H9 (cell line): ENCODE measurements around the gene FBLN2. TPM values are rescaled to one million over a fixed set of nuclear protein-coding genes. Genes with fewer than 3 reads are reported as not detected.

Experiments
- DNase-seq: peaks from one replicate; pipeline ENCODE4 v3.0.0-alpha.2; 2017
- H2AFZ ChIP-seq: one replicate; pipeline ENCODE4 v1.6.1; 2013; ENCODE audit warnings: mild to moderate bottlenecking, low read length, control low read depth, moderate library complexity
- H2AK5ac ChIP-seq: 2 replicates; pipeline ENCODE4 v1.6.1; 2013; ENCODE audit warnings: low read length, control low read depth, mixed read lengths; ENCODE audit not compliant: insufficient read length
- H2BK120ac ChIP-seq: one replicate; pipeline ENCODE4 v1.6.1; 2013; ENCODE audit warnings: low read depth, mild to moderate bottlenecking, low read length, control low read depth, inconsistent platforms; ENCODE audit not compliant: poor library complexity, severe bottlenecking
- H2BK12ac ChIP-seq: 2 replicates; pipeline ENCODE4 v1.6.1; 2013; ENCODE audit warnings: low read length, control low read depth, mixed read lengths, low read depth; ENCODE audit not compliant: insufficient read length
- H2BK15ac ChIP-seq: 2 replicates; pipeline ENCODE4 v1.6.1; 2013; ENCODE audit warnings: low read depth, low read length, control low read depth
- H2BK20ac ChIP-seq: one replicate; pipeline ENCODE4 v1.6.1; 2013; ENCODE audit warnings: low read depth, mild to moderate bottlenecking, low read length, control low read depth, inconsistent platforms; ENCODE audit not compliant: poor library complexity, severe bottlenecking
- H2BK5ac ChIP-seq: 2 replicates; pipeline ENCODE4 v1.6.1; 2013; ENCODE audit warnings: low read length, control low read depth, mixed read lengths; ENCODE audit not compliant: insufficient read length
- H3K14ac ChIP-seq: 2 replicates; pipeline ENCODE4 v1.6.1; 2013; ENCODE audit warnings: low read length, control low read depth; ENCODE audit not compliant: insufficient read depth
- H3K18ac ChIP-seq: 2 replicates; pipeline ENCODE4 v1.6.1; 2013; ENCODE audit warnings: low read depth, mild to moderate bottlenecking, mixed read lengths, low read length, control low read depth; ENCODE audit not compliant: insufficient read length
- H3K23ac ChIP-seq: 2 replicates; pipeline ENCODE4 v1.6.1; 2013; ENCODE audit warnings: low read length, control low read depth, mixed read lengths, low read depth; ENCODE audit not compliant: insufficient read length
- H3K23me2 ChIP-seq: 2 replicates; pipeline ENCODE4 v1.6.1; 2013; ENCODE audit warnings: low read depth, mild to moderate bottlenecking, mixed read lengths, low read length, control low read depth; ENCODE audit not compliant: insufficient read length, poor library complexity, severe bottlenecking
- H3K27ac ChIP-seq: 2 replicates; pipeline ENCODE4 v1.5.1; 2013; ENCODE audit warnings: low read length, control low read depth, mixed read lengths, low read depth; ENCODE audit not compliant: insufficient read length
- H3K27me3 ChIP-seq: 2 replicates; pipeline ENCODE4 v1.6.1; 2013; ENCODE audit warnings: low read length, control low read depth, inconsistent platforms; ENCODE audit not compliant: insufficient read depth
- H3K4ac ChIP-seq: 2 replicates; pipeline ENCODE4 v1.6.1; 2013; ENCODE audit warnings: low read depth, mild to moderate bottlenecking, control low read depth, inconsistent platforms, low read length, moderate library complexity
- H3K4me1 ChIP-seq: 2 replicates; pipeline ENCODE4 v1.6.1; 2013; ENCODE audit warnings: low read length, control low read depth, inconsistent platforms; ENCODE audit not compliant: insufficient read depth
- H3K4me2 ChIP-seq: 2 replicates; pipeline ENCODE4 v1.6.1; 2013; ENCODE audit warnings: low read length, control low read depth, mixed read lengths; ENCODE audit not compliant: insufficient read length, insufficient read depth
- H3K56ac ChIP-seq: 2 replicates; pipeline ENCODE4 v1.6.1; 2013; ENCODE audit warnings: low read depth, mild to moderate bottlenecking, mixed read lengths, low read length, control low read depth; ENCODE audit not compliant: insufficient read length
- H3K79me1 ChIP-seq: 2 replicates; pipeline ENCODE4 v1.6.1; 2013; ENCODE audit warnings: low read depth, mild to moderate bottlenecking, moderate library complexity, low read length, control low read depth, inconsistent platforms; ENCODE audit not compliant: insufficient read depth, poor library complexity, severe bottlenecking
- H3K79me2 ChIP-seq: 2 replicates; pipeline ENCODE4 v1.6.1; 2013; ENCODE audit warnings: low read length, control low read depth, inconsistent platforms; ENCODE audit not compliant: insufficient read depth
- H3K9ac ChIP-seq: 2 replicates; pipeline ENCODE4 v1.6.1; 2013; ENCODE audit warnings: low read length, control low read depth, mixed read lengths; ENCODE audit not compliant: insufficient read length; ENCODE audit errors: extremely low read depth
- H3K9me3 ChIP-seq: one replicate; pipeline ENCODE4 v1.6.1; 2013; ENCODE audit warnings: low read depth, low read length, inconsistent platforms; ENCODE audit not compliant: control insufficient read depth
- H3T11ph ChIP-seq: one replicate; pipeline ENCODE4 v1.6.1; 2013; ENCODE audit warnings: mild to moderate bottlenecking, low read length, control low read depth, inconsistent platforms
- H4K20me1 ChIP-seq: one replicate; pipeline ENCODE4 v1.6.1; 2013; ENCODE audit not compliant: control insufficient read depth, insufficient read length, insufficient read depth
- H4K5ac ChIP-seq: 2 replicates; pipeline ENCODE4 v1.6.1; 2013; ENCODE audit warnings: low read depth, mild to moderate bottlenecking, mixed read lengths, low read length, control low read depth; ENCODE audit not compliant: insufficient read length
- H4K8ac ChIP-seq: replicated peaks from 2 replicates; pipeline ENCODE4 v1.6.1; 2013; ENCODE audit warnings: low read length, control low read depth, mixed read lengths, low read depth; ENCODE audit not compliant: insufficient read length
- H4K91ac ChIP-seq: 2 replicates; pipeline ENCODE4 v1.6.1; 2013; ENCODE audit warnings: low read depth, mild to moderate bottlenecking, moderate library complexity, mixed read lengths, low read length, control low read depth; ENCODE audit not compliant: insufficient read length
- H3K27ac Mint-ChIP-seq, 3 experiments: 2 replicates in 2 of 3; 3 replicates in 1 of 3; pipeline ENCODE4 v1.8.0; 2020 to 2021; ENCODE audit warnings: mixed read lengths in 3 of 3, mild to moderate bottlenecking in 1 of 3, moderate library complexity in 1 of 3
- H3K27me3 Mint-ChIP-seq: 2 replicates; pipeline ENCODE4 v1.8.0; 2021; ENCODE audit warnings: low read depth, mild to moderate bottlenecking, moderate library complexity, mixed read lengths
- H3K36me3 Mint-ChIP-seq, 3 experiments: 2 replicates in 2 of 3; 3 replicates in 1 of 3; pipeline ENCODE4 v1.8.0; 2020 to 2021; ENCODE audit warnings: low read depth in 3 of 3, mixed read lengths in 3 of 3; ENCODE audit not compliant: insufficient read depth in 1 of 3
- H3K4me1 Mint-ChIP-seq, 2 experiments: 2 replicates each; pipeline ENCODE4 v1.8.0; 2020; ENCODE audit warnings: mixed read lengths in 2 of 2
- H3K4me3 Mint-ChIP-seq, 2 experiments: 2 replicates in 1 of 2; 3 replicates in 1 of 2; pipeline ENCODE4 v1.8.0; 2020 to 2021; ENCODE audit warnings: mild to moderate bottlenecking in 2 of 2, mixed read lengths in 2 of 2, moderate library complexity in 1 of 2
- H3K9me3 Mint-ChIP-seq, 2 experiments: 2 replicates in 1 of 2; 3 replicates in 1 of 2; pipeline ENCODE4 v1.8.0; 2020; ENCODE audit warnings: mild to moderate bottlenecking in 2 of 2, mixed read lengths in 2 of 2, moderate library complexity in 1 of 2
- WGBS: extraction: QIAGEN DNeasy Blood & Tissue Kit; methylation state at CpG from one replicate; pipeline ENCODE4 v1.1.7; 2013; ENCODE audit warnings: missing lambda C conversion rate, low lambda C conversion rate, mixed read lengths; ENCODE audit not compliant: insufficient read length; ENCODE audit errors: extremely low coverage; 5-methylcytosine and 5-hydroxymethylcytosine counted together
- total RNA-seq: library from RNA; stranded (reverse); gene quantifications from 2 replicates; pipeline ENCODE4 v1.2.1, GENCODE V29; 2021
- TF ChIP-seq, protein P1 (sequence below): fragments of 200-600 bp; sonication (generic); conservative IDR thresholded peaks from 3 replicates; pipeline ENCODE4 v1.8.0; 2021; ENCODE audit warnings: antibody characterized with exemption, mild to moderate bottlenecking

Gene FBLN2
- total RNA-seq, 1 experiment from 2014 or later: 11.8 TPM

DNA sequence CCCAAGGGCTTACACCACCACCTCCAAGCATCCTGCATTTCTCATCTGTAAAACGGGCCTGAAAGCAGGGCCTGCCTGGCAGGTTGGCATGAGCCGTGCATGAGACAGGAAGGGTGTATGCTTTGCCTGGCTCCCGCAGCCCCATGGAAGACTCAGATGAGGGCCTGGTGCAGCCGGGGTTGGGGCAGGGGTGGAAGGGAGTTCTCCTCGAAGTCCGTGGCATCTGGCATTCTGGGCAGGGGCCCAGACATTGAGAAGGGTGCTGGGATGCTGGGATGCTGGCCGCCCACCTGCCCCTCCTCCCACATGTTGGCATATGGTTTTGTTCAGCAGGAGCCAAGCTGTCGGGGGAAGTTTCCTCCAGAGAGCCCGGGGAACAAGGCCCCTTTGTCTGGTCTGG lies 13.0 kb upstream of the FBLN2 start:
- Histone ChIP-seq H3K56ac (no peak overlapping the region), H4K20me1 (no peaks in the 10 kb centered on the region), H3K79me1 (no peaks in the 10 kb centered on the region), H4K91ac (no peak overlapping the region), H3K27ac (no peak overlapping the region), H2BK12ac (no peak overlapping the region), H3K9me3 (no peaks in the 10 kb centered on the region), H3K4me2 (no peak overlapping the region), H3K18ac (no peak overlapping the region), H3K27me3 (no peaks in the 10 kb centered on the region), H3K4me1 (peaks cover 3% of the 10 kb centered on the region; the same call in 1 of the 2 replicates), H3K4ac (no peak overlapping the region), H3K14ac (no peak overlapping the region; the same call in 1 of the 2 replicates), H3T11ph (no peak overlapping the region), H2AK5ac (no peak overlapping the region), H2AFZ (no peak overlapping the region), H3K23ac (no peak overlapping the region), H2BK15ac (no peak overlapping the region), H4K8ac (no peak overlapping the region), H2BK20ac (no peak overlapping the region), H3K9ac (no peak overlapping the region), H2BK120ac (no peak overlapping the region), H3K23me2 (no peaks in the 10 kb centered on the region), H4K5ac (no peak overlapping the region), H3K79me2 (no peaks in the 10 kb centered on the region), H2BK5ac (no peak overlapping the region)
- H3K27ac Mint-ChIP-seq: no peak overlapping the region
- no peak for DNase-seq
- H3K4me3 Mint-ChIP-seq: no peak overlapping the region
- H3K36me3 Mint-ChIP-seq: no peaks in the 10 kb centered on the region
- peaks cover 0 to 3% of the 10 kb centered on the region in 2 experiments; a peak in 3 of 5 replicates for H3K9me3 Mint-ChIP-seq
- WGBS: no CpG with 5 or more reads among the region's 9 CpGs
- peaks cover 10 to 18% of the 10 kb centered on the region in 2 experiments for H3K4me1 Mint-ChIP-seq
- TF ChIP-seq, protein P1, sequence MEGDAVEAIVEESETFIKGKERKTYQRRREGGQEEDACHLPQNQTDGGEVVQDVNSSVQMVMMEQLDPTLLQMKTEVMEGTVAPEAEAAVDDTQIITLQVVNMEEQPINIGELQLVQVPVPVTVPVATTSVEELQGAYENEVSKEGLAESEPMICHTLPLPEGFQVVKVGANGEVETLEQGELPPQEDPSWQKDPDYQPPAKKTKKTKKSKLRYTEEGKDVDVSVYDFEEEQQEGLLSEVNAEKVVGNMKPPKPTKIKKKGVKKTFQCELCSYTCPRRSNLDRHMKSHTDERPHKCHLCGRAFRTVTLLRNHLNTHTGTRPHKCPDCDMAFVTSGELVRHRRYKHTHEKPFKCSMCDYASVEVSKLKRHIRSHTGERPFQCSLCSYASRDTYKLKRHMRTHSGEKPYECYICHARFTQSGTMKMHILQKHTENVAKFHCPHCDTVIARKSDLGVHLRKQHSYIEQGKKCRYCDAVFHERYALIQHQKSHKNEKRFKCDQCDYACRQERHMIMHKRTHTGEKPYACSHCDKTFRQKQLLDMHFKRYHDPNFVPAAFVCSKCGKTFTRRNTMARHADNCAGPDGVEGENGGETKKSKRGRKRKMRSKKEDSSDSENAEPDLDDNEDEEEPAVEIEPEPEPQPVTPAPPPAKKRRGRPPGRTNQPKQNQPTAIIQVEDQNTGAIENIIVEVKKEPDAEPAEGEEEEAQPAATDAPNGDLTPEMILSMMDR: no peak
- peaks cover 7% of the 10 kb centered on the region for H3K27me3 Mint-ChIP-seq
